ENCODE measurements around the gene RAMAC. TPM values are rescaled to one million over a fixed set of nuclear protein-coding genes. Genes with fewer than 3 reads are reported as not detected.

RAMAC gene
- total and polyA plus RNA-seq, 10 of the 15 experiments (the other 5 are each of a cell fraction or from before 2014, with no cell fraction given), result 22.4 to 109 (median 41.7) TPM

DNA sequence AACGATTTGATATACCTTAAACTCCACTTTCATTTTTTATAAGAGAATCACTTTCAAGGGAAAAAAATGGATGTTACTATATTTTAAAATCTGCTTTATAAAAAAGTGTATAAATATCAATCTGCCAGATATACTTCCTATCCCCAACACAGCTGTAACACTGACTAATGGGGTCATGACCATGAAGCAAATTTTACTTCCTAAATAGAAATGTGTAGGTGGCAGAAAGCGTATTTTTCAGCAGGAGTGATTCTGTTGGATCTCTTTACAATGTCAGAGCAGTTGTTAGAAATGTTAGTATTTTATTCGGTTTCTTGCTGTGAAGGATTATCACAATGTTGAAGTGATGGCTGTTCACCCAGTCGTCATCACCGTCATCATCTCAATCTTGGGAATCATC lies 30.9 kb downstream of the RAMAC start:
- 88% methylated on average over 5 of the region's 5 CpGs for WGBS (ENCODE audit: insufficient coverage, insufficient replicate concordance, low lambda C conversion rate, missing lambda C conversion rate)
- Histone ChIP-seq H3K79me2 (ENCODE audit: control insufficient read depth, insufficient read depth, low read length) (peaks cover 3% of the 10 kb centered on the region; the same call in 1 of the 2 replicates), H3K4me3 (no peak overlapping the region), H4K20me1 (ENCODE audit: control insufficient read depth, insufficient read depth) (no peaks in the 10 kb centered on the region), H3K9ac (ENCODE audit: control insufficient read depth, insufficient read depth, low read length) (no peak overlapping the region), H3K4me2 (ENCODE audit: control insufficient read depth, insufficient read depth) (no peak overlapping the region), H3K36me3 (ENCODE audit: control insufficient read depth in 2 of 2, insufficient read depth in 2 of 2, low read length in 1 of 2) (peaks cover 8 to 18% of the 10 kb centered on the region in 2 experiments), H3K9me3 (replicated peaks; ENCODE audit: control insufficient read depth, insufficient read depth, low read length) (no peaks in the 10 kb centered on the region), H3K27ac (ENCODE audit: control insufficient read depth, insufficient read depth) (no peak overlapping the region), H3K4me1 (ENCODE audit: control insufficient read depth, insufficient read depth, low read length) (0 out of 2 replicates have a peak, but pooled peaks cover 2% of the 10 kb centered on the region), H2AFZ (ENCODE audit: control insufficient read depth, low read depth, low read length) (no peak overlapping the region), H3K27me3 (replicated peaks in 1 of 2; ENCODE audit: control insufficient read depth in 2 of 2, insufficient read depth in 2 of 2, low read length in 1 of 2) (no peaks in the 10 kb centered on the region)
- BruUV-seq (replicated peaks), result TSS peak; percentile 55
- TF ChIP-seq SIX5 (IDR thresholded peaks at IDR 0.05; ENCODE audit: low read depth, low read length, severe bottlenecking), result no peak
- TF ChIP-seq, protein P1, sequence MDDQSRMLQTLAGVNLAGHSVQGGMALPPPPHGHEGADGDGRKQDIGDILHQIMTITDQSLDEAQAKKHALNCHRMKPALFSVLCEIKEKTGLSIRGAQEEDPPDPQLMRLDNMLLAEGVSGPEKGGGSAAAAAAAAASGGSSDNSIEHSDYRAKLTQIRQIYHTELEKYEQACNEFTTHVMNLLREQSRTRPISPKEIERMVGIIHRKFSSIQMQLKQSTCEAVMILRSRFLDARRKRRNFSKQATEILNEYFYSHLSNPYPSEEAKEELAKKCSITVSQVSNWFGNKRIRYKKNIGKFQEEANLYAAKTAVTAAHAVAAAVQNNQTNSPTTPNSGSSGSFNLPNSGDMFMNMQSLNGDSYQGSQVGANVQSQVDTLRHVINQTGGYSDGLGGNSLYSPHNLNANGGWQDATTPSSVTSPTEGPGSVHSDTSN (IDR thresholded peaks at IDR 0.05; ENCODE audit: insufficient replicate concordance, low read depth, low read length), result no peak
- no peak for TF ChIP-seq PAX8 (IDR thresholded peaks at IDR 0.05)
- TF ChIP-seq, protein P2, sequence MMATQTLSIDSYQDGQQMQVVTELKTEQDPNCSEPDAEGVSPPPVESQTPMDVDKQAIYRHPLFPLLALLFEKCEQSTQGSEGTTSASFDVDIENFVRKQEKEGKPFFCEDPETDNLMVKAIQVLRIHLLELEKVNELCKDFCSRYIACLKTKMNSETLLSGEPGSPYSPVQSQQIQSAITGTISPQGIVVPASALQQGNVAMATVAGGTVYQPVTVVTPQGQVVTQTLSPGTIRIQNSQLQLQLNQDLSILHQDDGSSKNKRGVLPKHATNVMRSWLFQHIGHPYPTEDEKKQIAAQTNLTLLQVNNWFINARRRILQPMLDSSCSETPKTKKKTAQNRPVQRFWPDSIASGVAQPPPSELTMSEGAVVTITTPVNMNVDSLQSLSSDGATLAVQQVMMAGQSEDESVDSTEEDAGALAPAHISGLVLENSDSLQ (IDR thresholded peaks at IDR 0.05), result no peak
- no peak for TF ChIP-seq ZNF274 (IDR thresholded peaks at IDR 0.05; ENCODE audit: insufficient read depth, insufficient read length)
- no peak for DNase-seq (ENCODE audit: low read depth, low spot score)
- intact Hi-C loops (cut with micrococcal nuclease; ENCODE audit: unreplicated experiment) (no loop called here), in situ Hi-C loops (cut with MboI) (no loop called here)
- no peak for ATAC-seq
- SMC1A ChIA-PET (ENCODE audit: uncharacterized antibody, unreplicated experiment), result no interaction called here
- RAD21 ChIA-PET (ENCODE audit: unreplicated experiment), result interaction anchor here (0.6 kb wide), 1 partner anchor 43 kb away, joined by 3 read pairs; no protein-coding TSS in a partner anchor
- POLR2A ChIA-PET, result no interaction called here
- CTCF ChIA-PET, result interaction anchor here (1.8 kb wide), 1 partner anchor 17 kb away, joined by 6 read pairs; no protein-coding TSS in a partner anchor
- no peak for FAIRE-seq
